Ovary (tissue), 3 donors: Measurements from ENCODE around the gene PCSK5.

Source experiments
- EP300 ChIP-seq: sonication (generic); formaldehyde crosslinking; IDR thresholded peaks from one replicate; pipeline ENCODE4 v1.6.1; 2017; ENCODE audit warnings: antibody characterized with exemption
- POLR2A ChIP-seq: fragments of 450-650 bp; IDR thresholded peaks from one replicate; pipeline ENCODE4 v1.6.1; 2017; ENCODE audit warnings: antibody characterized with exemption, mild to moderate bottlenecking, moderate library complexity
- TF ChIP-seq, protein P1 (sequence below), 3 donors: fragments of 450-650 bp in 2 of 3; fragments of 200-600 bp in 1 of 3; IDR thresholded peaks; one replicate each; pipeline versions ENCODE4 v1.5.1 to v1.8.0; 2016 to 2022; ENCODE audit warnings: antibody characterized with exemption in 3 of 3, mild to moderate bottlenecking in 1 of 3
- donor health status: DM: no; HTN: no; CAD: no.

GRCh38 chr9:75992482-75993206 is 102.2 kb downstream of the PCSK5 start:
- TF ChIP-seq, protein P1, sequence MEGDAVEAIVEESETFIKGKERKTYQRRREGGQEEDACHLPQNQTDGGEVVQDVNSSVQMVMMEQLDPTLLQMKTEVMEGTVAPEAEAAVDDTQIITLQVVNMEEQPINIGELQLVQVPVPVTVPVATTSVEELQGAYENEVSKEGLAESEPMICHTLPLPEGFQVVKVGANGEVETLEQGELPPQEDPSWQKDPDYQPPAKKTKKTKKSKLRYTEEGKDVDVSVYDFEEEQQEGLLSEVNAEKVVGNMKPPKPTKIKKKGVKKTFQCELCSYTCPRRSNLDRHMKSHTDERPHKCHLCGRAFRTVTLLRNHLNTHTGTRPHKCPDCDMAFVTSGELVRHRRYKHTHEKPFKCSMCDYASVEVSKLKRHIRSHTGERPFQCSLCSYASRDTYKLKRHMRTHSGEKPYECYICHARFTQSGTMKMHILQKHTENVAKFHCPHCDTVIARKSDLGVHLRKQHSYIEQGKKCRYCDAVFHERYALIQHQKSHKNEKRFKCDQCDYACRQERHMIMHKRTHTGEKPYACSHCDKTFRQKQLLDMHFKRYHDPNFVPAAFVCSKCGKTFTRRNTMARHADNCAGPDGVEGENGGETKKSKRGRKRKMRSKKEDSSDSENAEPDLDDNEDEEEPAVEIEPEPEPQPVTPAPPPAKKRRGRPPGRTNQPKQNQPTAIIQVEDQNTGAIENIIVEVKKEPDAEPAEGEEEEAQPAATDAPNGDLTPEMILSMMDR (IDR thresholded peaks at IDR 0.05) = no peak
- TF ChIP-seq POLR2A (no peak), EP300 (no peak)
